T-helper 1 cell (primary cell): Measurements from ENCODE around the gene PPFIA3.
"Not testable (repeated sequence)": the region's sequence is repeated elsewhere in the genome, so short reads cannot be mapped to it uniquely, and the experiment has no call there.

ENCODE experiments used
- DNase-seq, 5 donors: peaks; one replicate each; pipeline ENCODE4 v3.0.0-alpha.2; 2012 to 2020

Gene PPFIA3

DNA sequence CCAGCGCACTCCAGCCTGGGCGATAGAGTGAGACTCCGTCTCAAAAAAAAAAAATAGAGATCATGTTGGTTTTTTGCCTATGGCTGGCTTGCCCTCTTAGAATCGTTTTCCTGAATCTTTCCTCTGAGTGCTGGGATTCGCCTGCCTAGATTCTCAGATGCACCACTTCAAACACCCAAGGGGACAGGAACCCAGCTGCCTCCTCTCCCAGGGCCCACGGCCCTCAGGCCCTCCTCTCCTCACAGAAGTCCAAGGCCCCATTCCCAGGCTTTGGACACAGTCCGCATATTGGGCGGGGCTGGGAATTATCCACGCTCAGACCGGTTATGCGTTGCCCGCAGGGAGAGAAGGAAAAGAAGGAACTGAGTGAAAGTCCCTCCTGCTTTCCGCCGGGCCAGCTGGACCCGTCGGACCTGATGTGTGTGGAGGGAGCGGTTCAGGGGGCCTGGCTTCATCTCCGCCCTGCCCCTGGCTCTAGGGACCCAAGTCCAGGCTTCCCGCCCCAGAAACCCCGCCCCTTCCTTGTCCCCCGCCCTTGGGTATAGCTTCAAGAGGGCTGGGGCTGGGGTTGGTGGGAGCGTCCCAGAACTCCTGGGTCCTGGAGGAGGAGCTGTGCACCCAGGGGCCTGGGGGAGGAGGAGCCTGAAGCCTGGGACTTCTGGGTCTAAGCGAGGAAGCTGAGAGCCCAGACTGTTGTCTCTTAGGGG, 5.8 kb downstream of the PPFIA3 start:
- no peak for DNase-seq

DNA sequence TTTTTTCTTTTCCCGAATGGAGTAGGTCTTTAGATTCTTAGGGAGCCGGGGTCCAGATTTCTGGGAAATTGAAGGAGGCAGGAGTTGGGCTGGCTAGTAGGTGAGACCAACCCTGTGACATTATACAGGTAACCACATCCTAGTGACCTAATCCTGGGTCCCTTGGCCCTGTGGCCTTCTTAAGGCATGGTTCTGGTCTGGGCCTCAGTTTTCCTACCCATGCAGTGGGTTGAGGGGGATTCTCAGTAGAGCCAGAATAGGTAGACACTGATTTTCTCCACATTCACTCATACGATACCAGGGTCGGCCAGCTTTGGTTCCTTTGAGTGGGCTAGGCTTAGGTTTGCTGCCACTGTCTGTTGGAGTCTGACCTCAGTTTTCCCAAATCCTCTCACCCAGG, 7.2 kb downstream of the PPFIA3 start:
- DNase-seq = no peak

DNA sequence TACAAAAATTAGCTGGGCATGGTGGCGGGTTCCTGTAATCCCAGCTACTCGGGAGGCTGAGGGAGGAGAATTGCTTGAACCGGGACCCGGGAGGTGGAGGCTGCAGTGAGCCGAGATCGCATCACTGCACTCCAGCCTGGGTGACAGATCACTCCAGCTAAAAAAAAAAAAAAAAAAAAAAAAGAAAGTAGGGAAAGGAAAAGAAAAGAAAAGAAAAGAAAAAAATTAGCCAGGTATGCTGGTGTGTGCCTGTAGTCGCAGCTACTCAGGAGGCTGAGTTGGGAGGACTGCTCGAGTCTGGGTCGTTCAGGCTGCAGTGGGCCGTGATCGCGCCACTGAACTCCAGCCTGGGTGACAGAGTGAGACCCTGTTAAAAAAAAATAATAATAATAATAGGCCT, 7.9 kb downstream of the PPFIA3 start:
- DNase-seq = not testable (repeated sequence)

DNA sequence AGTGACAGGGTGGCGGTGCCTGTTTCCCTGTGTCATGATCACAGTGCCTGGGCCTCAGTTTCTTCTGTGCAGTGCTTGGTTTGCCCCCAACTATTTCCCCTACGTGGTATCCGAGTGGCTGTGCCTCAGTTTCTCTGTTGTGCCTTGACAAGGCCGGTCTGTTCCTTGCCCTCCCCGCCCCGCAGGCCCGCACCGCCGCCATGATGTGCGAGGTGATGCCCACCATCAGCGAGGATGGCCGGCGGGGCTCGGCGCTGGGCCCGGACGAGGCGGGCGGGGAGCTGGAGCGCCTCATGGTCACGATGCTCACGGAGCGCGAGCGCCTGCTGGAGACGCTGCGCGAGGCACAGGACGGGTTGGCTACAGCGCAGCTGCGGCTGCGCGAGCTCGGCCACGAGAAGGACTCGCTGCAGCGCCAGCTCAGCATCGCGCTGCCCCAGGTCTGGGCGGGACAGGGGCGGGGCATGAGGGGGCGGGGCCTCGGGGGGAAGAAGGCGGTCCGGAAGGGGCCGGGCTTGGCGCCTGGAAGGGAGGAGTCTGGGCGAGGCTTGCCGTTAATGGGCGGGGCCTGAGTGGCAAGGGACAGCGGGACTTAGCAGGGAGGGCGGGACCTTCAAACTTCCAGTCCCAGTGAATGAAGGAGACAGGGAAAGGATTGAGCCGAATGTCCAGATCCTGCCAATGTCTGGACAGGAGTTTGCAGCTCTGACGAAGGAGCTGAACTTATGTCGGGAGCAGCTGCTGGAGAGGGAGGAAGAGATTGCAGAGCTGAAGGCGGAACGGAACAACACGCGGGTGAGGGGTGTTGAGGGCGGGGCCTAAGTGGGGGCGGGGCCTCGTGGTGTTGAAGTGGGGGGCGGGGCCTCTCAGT, 8.6 kb downstream of the PPFIA3 start:
- DNase-seq = peak; percentile 89 to 96 (median 93)

DNA sequence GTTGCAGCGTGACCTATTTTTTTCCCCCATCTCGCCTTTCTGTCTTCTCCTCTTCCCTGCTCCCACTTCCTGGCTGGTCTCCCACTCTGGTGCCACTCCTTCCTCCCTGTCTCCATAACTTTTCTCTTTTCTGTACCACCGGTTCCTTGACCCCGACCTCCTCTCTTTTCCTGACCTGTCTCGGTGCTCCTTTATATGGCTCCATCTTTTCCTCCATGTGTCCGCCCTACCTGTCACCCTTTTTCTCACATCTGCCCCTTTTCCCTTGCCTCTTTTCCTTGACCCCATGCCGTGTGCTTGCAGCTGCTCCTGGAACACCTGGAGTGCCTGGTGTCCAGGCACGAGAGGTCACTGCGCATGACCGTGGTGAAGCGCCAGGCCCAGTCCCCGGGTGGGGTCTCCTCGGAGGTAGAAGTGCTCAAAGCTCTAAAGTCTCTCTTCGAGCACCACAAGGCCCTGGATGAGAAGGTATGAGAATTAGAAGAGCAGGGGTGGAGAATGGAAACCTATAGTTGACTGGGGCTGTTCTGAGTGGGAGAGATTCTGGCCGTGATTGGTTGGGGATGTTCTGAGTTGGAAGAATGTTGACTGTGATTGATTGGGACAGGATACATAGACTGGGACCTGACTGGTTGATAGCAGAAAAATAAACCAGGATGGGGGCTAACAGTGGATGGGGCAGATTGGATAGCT, 9.3 kb downstream of the PPFIA3 start:
- DNase-seq = no peak

DNA sequence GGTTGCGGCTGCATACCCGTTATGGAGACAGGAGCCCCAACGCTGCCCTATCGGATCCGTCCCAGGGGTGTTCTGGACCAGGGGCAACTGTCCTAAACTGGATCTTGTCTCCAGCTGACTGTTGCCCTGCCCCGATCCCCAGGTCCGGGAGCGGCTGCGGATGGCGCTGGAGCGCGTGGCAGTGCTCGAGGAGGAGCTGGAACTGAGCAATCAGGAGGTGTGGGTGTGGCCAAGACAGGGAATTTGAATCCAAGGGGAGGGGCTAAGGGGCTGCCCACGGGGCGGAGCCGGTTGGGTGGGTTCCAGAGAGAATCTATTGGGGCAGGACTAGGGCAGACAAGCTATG, 9.9 kb downstream of the PPFIA3 start:
- no peak for DNase-seq

- DNase-seq = no peak
Observed at GRCh38 chr19:49130325-49130724, 11.0 kb downstream of the PPFIA3 start.

- peak in 3 of 5 donors; percentile 31 to 51 (median 41) for DNase-seq
Observed at GRCh38 chr19:49132974-49133609, 13.7 kb downstream of the PPFIA3 start.

DNA sequence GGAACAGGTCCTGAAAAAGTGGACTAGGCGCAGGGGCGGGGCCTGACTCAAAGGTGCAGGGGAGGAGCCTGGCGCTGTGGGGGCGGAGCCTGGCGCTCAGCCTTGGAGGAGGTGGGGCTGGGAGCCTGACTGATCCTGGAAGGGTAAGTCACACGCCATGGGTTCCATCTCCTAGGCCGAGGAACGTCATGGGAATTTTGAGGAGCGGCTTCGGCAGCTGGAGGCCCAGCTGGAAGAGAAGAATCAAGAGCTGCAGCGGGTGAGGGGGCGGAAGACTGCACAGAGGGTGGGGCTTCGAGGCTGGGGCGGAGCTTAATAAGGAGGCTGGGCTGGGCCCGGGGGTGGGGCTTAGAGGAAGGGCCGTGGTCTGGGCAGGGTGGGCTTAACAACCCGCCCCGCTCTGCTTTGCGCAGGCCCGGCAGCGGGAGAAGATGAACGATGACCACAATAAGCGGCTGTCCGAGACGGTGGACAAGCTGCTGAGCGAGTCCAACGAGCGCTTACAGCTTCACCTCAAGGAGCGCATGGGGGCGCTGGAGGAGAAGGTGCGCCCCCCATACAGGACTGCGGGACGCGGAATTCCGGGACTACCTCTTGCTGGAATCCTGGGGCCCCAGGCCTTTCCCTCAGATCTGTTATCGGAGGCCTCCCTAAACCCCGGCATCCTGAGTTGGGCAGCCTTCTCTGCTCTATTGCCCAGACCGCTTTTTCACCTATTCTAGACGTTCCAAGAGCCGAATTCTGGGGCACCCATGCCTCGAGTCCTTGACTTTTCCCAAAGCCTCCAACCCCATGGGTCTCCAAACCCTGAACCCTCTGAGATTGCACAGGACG, 14.5 kb downstream of the PPFIA3 start:
- peak in 3 of 5 donors; percentile 44 to 58 (median 50) for DNase-seq

DNA sequence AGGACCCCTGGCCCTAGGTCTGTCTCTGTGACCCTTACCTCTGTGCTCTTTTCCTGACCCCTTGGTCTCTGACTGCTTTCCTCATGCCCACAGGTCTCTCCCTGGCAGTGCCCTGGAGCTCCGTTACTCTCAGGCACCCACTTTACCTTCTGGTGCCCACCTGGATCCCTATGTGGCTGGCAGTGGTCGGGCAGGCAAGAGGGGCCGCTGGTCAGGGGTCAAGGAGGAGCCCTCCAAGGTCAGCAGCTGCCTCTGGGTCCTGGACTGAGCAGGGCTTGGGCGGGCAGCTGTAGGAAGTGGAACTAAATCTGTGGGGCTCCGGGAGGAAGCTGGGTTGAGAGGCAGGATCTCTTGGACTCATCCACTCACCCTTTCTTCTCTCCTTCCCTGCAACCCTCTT, 16.3 kb downstream of the PPFIA3 start:
- no peak for DNase-seq

- DNase-seq = no peak
Observed at GRCh38 chr19:49136771-49137171, 17.4 kb downstream of the PPFIA3 start.

DNA sequence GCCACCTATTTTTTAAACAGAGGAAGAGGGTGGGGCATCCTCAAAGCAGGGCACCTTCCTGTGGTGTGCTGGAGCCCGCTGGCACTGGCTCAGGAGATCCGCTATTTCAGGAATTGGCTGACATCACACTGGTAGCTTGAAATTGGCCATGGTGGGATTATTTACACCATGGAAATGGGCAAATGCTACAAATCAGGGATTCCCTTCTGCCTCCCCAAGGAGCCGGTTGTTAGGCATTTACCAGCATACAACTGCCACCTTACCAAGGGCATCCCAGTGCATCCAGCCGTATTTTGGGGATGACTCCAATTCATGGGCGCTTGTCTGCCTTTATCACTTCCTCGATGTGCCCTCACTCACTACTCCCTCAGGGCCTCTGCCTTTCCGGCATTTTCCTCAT, 21.6 kb downstream of the PPFIA3 start:
- no peak for DNase-seq

DNA sequence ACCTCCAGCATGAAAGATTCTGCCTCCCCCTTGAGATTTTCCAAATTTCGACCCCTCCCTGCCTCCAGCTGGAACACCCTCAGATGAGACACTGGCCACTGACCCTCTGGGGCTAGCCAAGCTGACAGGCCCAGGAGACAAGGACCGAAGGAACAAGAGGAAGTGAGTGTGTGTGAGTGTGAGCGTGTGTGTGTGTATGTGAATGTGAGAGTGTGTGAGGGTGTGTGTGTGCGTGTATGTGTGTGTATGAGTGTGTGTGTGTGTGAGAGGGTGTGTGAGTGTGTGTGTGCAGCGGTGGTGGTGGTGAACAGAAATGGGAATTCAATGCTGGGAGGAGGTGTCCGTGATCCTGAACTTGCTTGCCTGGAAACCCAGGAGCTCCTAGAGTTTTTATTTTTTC, 22.0 kb downstream of the PPFIA3 start:
- DNase-seq = no peak

GRCh38 chr19:49142866-49143335, 23.6 kb downstream of the PPFIA3 start:
- peak in 2 of 5 donors; percentile 36 to 72 for DNase-seq

- peak; percentile 50 to 73 (median 68) for DNase-seq
Observed at GRCh38 chr19:49145573-49146407, 26.4 kb downstream of the PPFIA3 start.

- DNase-seq = not testable (repeated sequence)
Observed at GRCh38 chr19:49146408-49146770, 27.0 kb downstream of the PPFIA3 start.

GRCh38 chr19:49148044-49148682, 28.8 kb downstream of the PPFIA3 start:
- DNase-seq = no peak

GRCh38 chr19:49148784-49149651, 29.7 kb downstream of the PPFIA3 start:
- peak; percentile 64 to 77 (median 73) for DNase-seq

DNA sequence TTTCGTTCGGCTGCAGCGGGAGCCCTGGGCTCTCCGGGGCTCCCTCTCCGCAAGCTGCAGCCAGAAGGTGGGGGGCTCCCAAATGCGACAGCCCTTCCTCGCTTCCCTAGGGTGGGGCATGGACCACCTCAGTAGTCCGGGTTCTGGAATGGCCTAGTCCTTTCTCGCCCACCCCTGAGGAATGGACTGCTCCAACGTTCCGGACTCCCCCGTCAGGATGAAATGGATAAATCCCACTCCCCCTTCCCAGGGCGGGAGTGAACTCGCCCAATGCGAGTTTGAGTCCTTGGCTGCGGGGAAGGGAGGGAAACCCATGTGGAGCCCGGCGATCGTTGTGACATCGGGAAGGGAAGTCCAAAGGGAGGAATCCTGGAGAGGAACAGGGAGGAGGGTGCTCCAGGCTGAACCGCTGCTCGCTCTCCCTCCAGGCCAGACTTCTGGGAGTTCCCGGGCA, 30.3 kb downstream of the PPFIA3 start:
- no peak for DNase-seq
